ENCODE measurements around the gene ZBTB38. TPM values are rescaled to one million over a fixed set of nuclear protein-coding genes. Genes with fewer than 3 reads are reported as not detected.

The ZBTB38 gene
- total RNA-seq, 1 donor from 2014 or later, result 24.5 TPM

GRCh38 chr3:141405591-141405990 lies 37.3 kb downstream of the ZBTB38 start:
- H3K4me3 ChIP-seq, result no peak overlapping the region
- H3K9ac ChIP-seq, result no peak overlapping the region
- peaks cover 15% of the 10 kb centered on the region for H3F3A ChIP-seq (ENCODE audit: low read depth)
- no peak overlapping the region for H3K4me3 Mint-ChIP-seq
- no peaks in the 10 kb centered on the region for H3K9me3 Mint-ChIP-seq
- no peak for DNase-seq (ENCODE audit: low spot score)
- H2AFZ ChIP-seq (replicated peaks), result no peak overlapping the region
- H3K36me3 Mint-ChIP-seq, result peaks cover 21% of the 10 kb centered on the region
- H3K4me1 ChIP-seq, result peaks cover 13% of the 10 kb centered on the region
- no peak overlapping the region for H3K27ac ChIP-seq
- no peaks in the 10 kb centered on the region for H4K20me1 ChIP-seq (ENCODE audit: low read depth)
- TF ChIP-seq CTCF (IDR thresholded peaks at IDR 0.05), result no peak
- no peak for TF ChIP-seq EZH2phosphoT487 (IDR thresholded peaks at IDR 0.05)
- no peak for TF ChIP-seq EZH2 (IDR thresholded peaks at IDR 0.05)
- peaks cover 4% of the 10 kb centered on the region for H3K79me2 ChIP-seq (ENCODE audit: low read depth)
- H3K4me2 ChIP-seq, result no peak overlapping the region
- no peaks in the 10 kb centered on the region for H3K27me3 Mint-ChIP-seq (ENCODE audit: insufficient read depth, low read depth)
- no peak overlapping the region for H3K27ac Mint-ChIP-seq
- H3K4me1 Mint-ChIP-seq, result peaks cover 8% of the 10 kb centered on the region
- H3K27me3 ChIP-seq, result peaks cover 10% of the 10 kb centered on the region
- no peaks in the 10 kb centered on the region for H3K36me3 ChIP-seq
- no peaks in the 10 kb centered on the region for H3K9me3 ChIP-seq (ENCODE audit: low read depth)

GRCh38 chr3:141406265-141406664 lies 38.0 kb downstream of the ZBTB38 start:
- Mint-ChIP-seq H3K27ac (no peak overlapping the region), H3K4me1 (peaks cover 13% of the 10 kb centered on the region), H3K36me3 (peaks cover 21% of the 10 kb centered on the region), H3K27me3 (ENCODE audit: insufficient read depth, low read depth) (no peaks in the 10 kb centered on the region), H3K4me3 (no peak overlapping the region), H3K9me3 (no peaks in the 10 kb centered on the region)
- Histone ChIP-seq H3K4me3 (no peak overlapping the region), H3K79me2 (ENCODE audit: low read depth) (peaks cover 4% of the 10 kb centered on the region), H3K9me3 (ENCODE audit: low read depth) (no peaks in the 10 kb centered on the region), H3K4me2 (no peak overlapping the region), H3K27ac (no peak overlapping the region), H4K20me1 (ENCODE audit: low read depth) (no peaks in the 10 kb centered on the region), H3K36me3 (no peaks in the 10 kb centered on the region), H3K27me3 (peaks cover 10% of the 10 kb centered on the region), H3K9ac (no peak overlapping the region), H3F3A (ENCODE audit: low read depth) (peaks cover 12% of the 10 kb centered on the region), H2AFZ (replicated peaks) (no peak overlapping the region), H3K4me1 (peaks cover 7% of the 10 kb centered on the region)
- DNase-seq (ENCODE audit: low spot score), result no peak
- no peak for TF ChIP-seq CTCF (IDR thresholded peaks at IDR 0.05)
- TF ChIP-seq EZH2 (IDR thresholded peaks at IDR 0.05), result no peak
- no peak for TF ChIP-seq EZH2phosphoT487 (IDR thresholded peaks at IDR 0.05)

DNA sequence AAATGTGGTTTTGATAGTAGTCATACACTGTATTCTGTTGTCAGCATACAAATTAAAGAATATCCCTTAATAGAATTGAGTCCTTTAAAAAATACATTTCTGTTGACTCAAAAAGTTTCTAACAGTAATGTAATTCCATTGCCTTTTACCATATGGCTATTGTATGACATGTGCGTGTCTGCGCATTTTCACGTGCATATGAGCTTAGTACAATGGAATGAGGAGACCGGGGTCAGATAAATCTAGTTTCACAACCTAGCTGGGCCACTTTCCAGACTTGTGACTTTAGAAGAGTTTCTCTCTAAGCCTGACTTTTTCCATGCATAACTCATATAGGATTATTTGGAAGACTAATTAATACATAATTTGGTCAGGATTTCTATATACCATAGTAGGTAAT lies 38.7 kb downstream of the ZBTB38 start:
- peaks cover 4% of the 10 kb centered on the region for H3K79me2 ChIP-seq (ENCODE audit: low read depth)
- peaks cover 6% of the 10 kb centered on the region for H3K4me1 ChIP-seq

More for the DNA sequence above, 38.7 kb downstream of the ZBTB38 start:
- no peak overlapping the region for H3K27ac ChIP-seq
- H3K36me3 ChIP-seq, result no peaks in the 10 kb centered on the region
- peaks cover 10% of the 10 kb centered on the region for H3K27me3 ChIP-seq
- Mint-ChIP-seq H3K4me3 (no peak overlapping the region), H3K27me3 (ENCODE audit: insufficient read depth, low read depth) (no peaks in the 10 kb centered on the region), H3K36me3 (peaks cover 21% of the 10 kb centered on the region), H3K9me3 (no peaks in the 10 kb centered on the region), H3K4me1 (peaks cover 15% of the 10 kb centered on the region), H3K27ac (no peak overlapping the region)
- H3K9ac ChIP-seq, result no peak overlapping the region
- peaks cover 6% of the 10 kb centered on the region for H3F3A ChIP-seq (ENCODE audit: low read depth)
- TF ChIP-seq CTCF (IDR thresholded peaks at IDR 0.05) (no peak), EZH2 (IDR thresholded peaks at IDR 0.05) (no peak), EZH2phosphoT487 (IDR thresholded peaks at IDR 0.05) (no peak)
- no peak for DNase-seq (ENCODE audit: low spot score)
- no peaks in the 10 kb centered on the region for H4K20me1 ChIP-seq (ENCODE audit: low read depth)
- no peak overlapping the region for H3K4me3 ChIP-seq
- H3K9me3 ChIP-seq (ENCODE audit: low read depth), result no peaks in the 10 kb centered on the region
- no peak overlapping the region for H3K4me2 ChIP-seq
- H2AFZ ChIP-seq (replicated peaks), result no peak overlapping the region
